ENCODE data around the gene TMEM43.

GRCh38 chr3:14096742-14097141, 28.1 kb upstream of the TMEM43 start:
- TF ChIP-seq CTCF (IDR thresholded peaks at IDR 0.05; ENCODE audit: poor library complexity) (no peak), EZH2phosphoT487 (IDR thresholded peaks at IDR 0.05; ENCODE audit: low read depth, severe bottlenecking, unreplicated experiment) (no peak)

All from hepatocyte (in vitro differentiated cells).